ENCODE measurements around the gene PTGS1.

Gene PTGS1

GRCh38 chr9:122332083-122332482, 38.7 kb upstream of the PTGS1 start:
- H3K9ac ChIP-seq = peak overlapping the region in 4 of 11 experiments; percentile 18 to 33 (median 23); a peak in 5 of 22 replicates
- TF ChIP-seq Cebpa-rat (IDR thresholded peaks at IDR 0.05) = no peak

GRCh38 chr9:122332644-122333043, 38.2 kb upstream of the PTGS1 start:
- Histone ChIP-seq H3K4me2 (peak overlapping the region; percentile 1 to 68 (median 36); a peak in 16 of 22 replicates), H3K4me1 (peaks cover 10 to 23% (median 15%) of the 10 kb centered on the region in 10 experiments; a peak in 19 of 20 replicates), H3K27me3 (no peaks in the 10 kb centered on the region), H3K36me3 (peaks cover 0 to 25% (median 12%) of the 10 kb centered on the region in 11 experiments; a peak in 13 of 22 replicates), H3K27ac (peak overlapping the region in 3 of 11 experiments; percentile 10 to 25 (median 14); a peak in 2 of 22 replicates), H3K9ac (peak overlapping the region in 2 of 11 experiments; percentile 18 to 33; a peak in 1 of 22 replicates), H3K4me3 (no peak overlapping the region), H3K9me3 (replicated peaks in 1 of 11) (no peaks in the 10 kb centered on the region), H4K20me1 (peaks cover 0 to 11% (median 0%) of the 10 kb centered on the region in 11 experiments; a peak in 2 of 22 replicates)
- no peak for TF ChIP-seq Cebpa-rat (IDR thresholded peaks at IDR 0.05)

More at GRCh38 chr9:122332083-122332482, 38.7 kb upstream of the PTGS1 start:
- peaks cover 0 to 11% (median 0%) of the 10 kb centered on the region in 11 experiments; a peak in 2 of 22 replicates for H4K20me1 ChIP-seq
- H3K27ac ChIP-seq = peak overlapping the region in 4 of 11 experiments; percentile 11 to 25 (median 18); a peak in 4 of 22 replicates
- H3K4me1 ChIP-seq = peaks cover 10 to 23% (median 15%) of the 10 kb centered on the region in 10 experiments; a peak in 19 of 20 replicates
- peaks cover 0 to 31% (median 12%) of the 10 kb centered on the region in 11 experiments; a peak in 14 of 22 replicates for H3K36me3 ChIP-seq
- peak overlapping the region; percentile 1 to 68 (median 36); a peak in 19 of 22 replicates for H3K4me2 ChIP-seq
- no peaks in the 10 kb centered on the region for H3K9me3 ChIP-seq (replicated peaks in 1 of 11)
- H3K27me3 ChIP-seq = no peaks in the 10 kb centered on the region
- H3K4me3 ChIP-seq = no peak overlapping the region

GRCh38 chr9:122333169-122333808, 37.5 kb upstream of the PTGS1 start:
- Histone ChIP-seq H3K9ac (no peak overlapping the region), H3K4me1 (peaks cover 10 to 23% (median 15%) of the 10 kb centered on the region in 10 experiments; a peak in 19 of 20 replicates), H3K36me3 (peaks cover 0 to 19% (median 10%) of the 10 kb centered on the region in 11 experiments; a peak in 11 of 22 replicates)

GRCh38 chr9:122334916-122335315, 35.9 kb upstream of the PTGS1 start:
- no peaks in the 10 kb centered on the region for H3K9me3 ChIP-seq (replicated peaks in 1 of 11)
- no peak overlapping the region for H3K4me2 ChIP-seq
- H3K27me3 ChIP-seq = no peaks in the 10 kb centered on the region
- H3K4me1 ChIP-seq = peaks cover 10 to 29% (median 18%) of the 10 kb centered on the region in 10 experiments; a peak in 19 of 20 replicates
- no peak overlapping the region for H3K9ac ChIP-seq
- no peak overlapping the region for H3K27ac ChIP-seq
- peaks cover 0 to 6% (median 0%) of the 10 kb centered on the region in 11 experiments; a peak in 4 of 22 replicates for H3K36me3 ChIP-seq
- TF ChIP-seq Cebpa-rat (IDR thresholded peaks at IDR 0.05) = no peak
- H4K20me1 ChIP-seq = peaks cover 0 to 7% (median 0%) of the 10 kb centered on the region in 11 experiments; a peak in 2 of 22 replicates
- H3K4me3 ChIP-seq = no peak overlapping the region

More at GRCh38 chr9:122333169-122333808, 37.5 kb upstream of the PTGS1 start:
- Histone ChIP-seq H3K27me3 (no peaks in the 10 kb centered on the region), H3K27ac (no peak overlapping the region), H3K4me3 (no peak overlapping the region), H3K4me2 (no peak overlapping the region), H3K9me3 (replicated peaks in 1 of 11) (no peaks in the 10 kb centered on the region), H4K20me1 (peaks cover 0 to 11% (median 0%) of the 10 kb centered on the region in 11 experiments; a peak in 2 of 22 replicates)
- TF ChIP-seq Cebpa-rat (IDR thresholded peaks at IDR 0.05) = no peak

- H3K36me3 ChIP-seq = no peaks in the 10 kb centered on the region
- H3K4me2 ChIP-seq = no peak overlapping the region
- H3K4me1 ChIP-seq = peaks cover 10 to 22% (median 15%) of the 10 kb centered on the region in 10 experiments; a peak in 19 of 20 replicates
- H3K9ac ChIP-seq = no peak overlapping the region
- no peak overlapping the region for H3K4me3 ChIP-seq
- no peaks in the 10 kb centered on the region for H3K27me3 ChIP-seq
- H4K20me1 ChIP-seq = peaks cover 0 to 7% (median 0%) of the 10 kb centered on the region in 11 experiments; a peak in 1 of 22 replicates
- no peak overlapping the region for H3K27ac ChIP-seq
- TF ChIP-seq Cebpa-rat (IDR thresholded peaks at IDR 0.05) = no peak
- no peaks in the 10 kb centered on the region for H3K9me3 ChIP-seq (replicated peaks in 1 of 11)
These were observed 34.6 kb upstream of the PTGS1 start for GRCh38 chr9:122336189-122336588.

GRCh38 chr9:122336866-122337555, 33.8 kb upstream of the PTGS1 start:
- H4K20me1 ChIP-seq = peaks cover 0 to 6% (median 0%) of the 10 kb centered on the region in 11 experiments; a peak in 1 of 22 replicates
- no peaks in the 10 kb centered on the region for H3K36me3 ChIP-seq
- no peak overlapping the region for H3K27ac ChIP-seq
- H3K9me3 ChIP-seq (replicated peaks in 1 of 11) = no peaks in the 10 kb centered on the region
- H3K4me2 ChIP-seq = no peak overlapping the region
- H3K9ac ChIP-seq = no peak overlapping the region
- TF ChIP-seq Cebpa-rat (IDR thresholded peaks at IDR 0.05) = no peak
- H3K4me1 ChIP-seq = peaks cover 4 to 14% (median 8%) of the 10 kb centered on the region in 10 experiments; a peak in 19 of 20 replicates
- H3K4me3 ChIP-seq = no peak overlapping the region
- no peaks in the 10 kb centered on the region for H3K27me3 ChIP-seq

- H3K27ac ChIP-seq = no peak overlapping the region
- H3K4me3 ChIP-seq = no peak overlapping the region
- H3K9me3 ChIP-seq (replicated peaks in 1 of 11) = no peaks in the 10 kb centered on the region
- H3K9ac ChIP-seq = no peak overlapping the region
- H3K27me3 ChIP-seq = no peaks in the 10 kb centered on the region
- no peak for TF ChIP-seq Cebpa-rat (IDR thresholded peaks at IDR 0.05)
- peaks cover 0 to 9% (median 3%) of the 10 kb centered on the region in 10 experiments; a peak in 18 of 20 replicates for H3K4me1 ChIP-seq
- no peaks in the 10 kb centered on the region for H3K36me3 ChIP-seq
- no peak overlapping the region for H3K4me2 ChIP-seq
- peaks cover 0 to 1% (median 0%) of the 10 kb centered on the region in 11 experiments; a peak in 1 of 22 replicates for H4K20me1 ChIP-seq
These were observed 33.3 kb upstream of the PTGS1 start for GRCh38 chr9:122337556-122337929.

- Histone ChIP-seq H4K20me1 (no peaks in the 10 kb centered on the region; a peak in 1 of 22 replicates), H3K27me3 (no peaks in the 10 kb centered on the region), H3K4me2 (peak overlapping the region in 4 of 11 experiments; percentile 1 to 14 (median 8); a peak in 1 of 22 replicates), H3K36me3 (no peaks in the 10 kb centered on the region), H3K4me1 (peaks cover 0 to 7% (median 1%) of the 10 kb centered on the region in 10 experiments; a peak in 8 of 20 replicates), H3K4me3 (no peak overlapping the region), H3K9me3 (replicated peaks in 1 of 11) (no peaks in the 10 kb centered on the region), H3K27ac (no peak overlapping the region), H3K9ac (no peak overlapping the region)
- TF ChIP-seq Cebpa-rat (IDR thresholded peaks at IDR 0.05) = no peak
These were observed 32.3 kb upstream of the PTGS1 start for GRCh38 chr9:122338536-122338935.

- Histone ChIP-seq H4K20me1 (no peaks in the 10 kb centered on the region), H3K4me1 (peaks cover 0 to 7% (median 1%) of the 10 kb centered on the region in 10 experiments; a peak in 7 of 20 replicates), H3K36me3 (no peaks in the 10 kb centered on the region)
These were observed 31.8 kb upstream of the PTGS1 start for GRCh38 chr9:122338994-122339393.

More at GRCh38 chr9:122338994-122339393, 31.8 kb upstream of the PTGS1 start:
- TF ChIP-seq Cebpa-rat (IDR thresholded peaks at IDR 0.05) = no peak
- H3K4me2 ChIP-seq = peak overlapping the region in 3 of 11 experiments; percentile 1 to 14 (median 6); a peak in 1 of 22 replicates
- H3K9me3 ChIP-seq (replicated peaks in 1 of 11) = no peaks in the 10 kb centered on the region
- H3K27me3 ChIP-seq = no peaks in the 10 kb centered on the region
- no peak overlapping the region for H3K27ac ChIP-seq
- H3K9ac ChIP-seq = no peak overlapping the region
- H3K4me3 ChIP-seq = no peak overlapping the region

Data from BLaER1 treated with 17β-estradiol and CSF1 and Interleukin-3, amounts not matched to agents 10 nM and 100 nM (cell line).